Islet of Langerhans (tissue), 1 donor: ENCODE results near the gene CDKN3.
"Not testable (repeated sequence)": the region's sequence is repeated elsewhere in the genome, so short reads cannot be mapped to it uniquely, and the experiment has no call there.

Source experiments
- FAIRE-seq: peaks from one replicate; lab custom pipeline; 2011; peaks lifted over from hg19 to GRCh38; lab: Jason Lieb, UNC

CDKN3 gene

GRCh38 chr14:54456820-54457608 is 60.2 kb downstream of the CDKN3 start:
- not testable (repeated sequence) for FAIRE-seq

DNA sequence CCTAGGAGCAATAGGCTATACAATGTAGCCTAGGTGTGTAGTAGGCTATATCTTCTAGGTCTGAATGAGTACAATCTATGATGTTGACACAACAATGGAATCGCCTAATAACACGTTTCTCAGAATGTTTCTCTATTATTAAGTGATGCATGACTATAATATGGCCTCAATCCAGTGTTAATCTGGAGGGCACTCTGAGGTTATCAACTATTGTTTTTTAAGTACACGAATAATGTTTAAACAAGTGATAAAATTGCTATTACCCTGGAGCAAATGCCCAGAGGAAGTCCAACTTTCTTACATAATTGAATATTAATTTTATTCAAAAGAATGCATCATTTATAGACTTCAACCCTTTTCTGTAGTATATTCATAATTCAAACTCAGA is 60.8 kb downstream of the CDKN3 start:
- FAIRE-seq, result no peak

- not testable (repeated sequence) for FAIRE-seq
Observed at GRCh38 chr14:54458536-54458935, 61.7 kb downstream of the CDKN3 start.

GRCh38 chr14:54459106-54459505 is 62.3 kb downstream of the CDKN3 start:
- no peak for FAIRE-seq

- FAIRE-seq, result no peak
Observed at GRCh38 chr14:54462048-54462447, 65.2 kb downstream of the CDKN3 start.

- FAIRE-seq, result no peak
Observed at GRCh38 chr14:54465654-54466053, 68.8 kb downstream of the CDKN3 start.

DNA sequence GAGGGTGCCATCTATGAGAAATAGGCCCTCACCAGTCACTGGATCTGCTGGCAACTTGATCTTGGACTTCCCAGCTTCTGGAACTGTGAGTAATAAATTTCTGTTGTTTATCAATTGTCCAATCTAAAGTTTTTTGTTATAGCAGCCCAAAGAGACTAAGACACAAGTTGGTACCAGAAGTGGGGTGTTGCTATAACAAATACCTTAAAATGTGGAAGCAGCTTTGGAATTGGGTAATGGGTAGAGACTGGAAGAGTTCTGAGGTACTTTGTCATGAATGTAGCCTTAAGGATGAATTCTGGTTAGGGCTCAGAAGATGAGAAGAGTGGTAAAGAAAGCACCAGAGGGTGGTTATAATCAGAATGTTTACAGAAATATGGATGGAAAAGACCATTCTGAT is 70.5 kb downstream of the CDKN3 start:
- no peak for FAIRE-seq
